DLD1 (cell line): ENCODE data around the gene KIF20A.
"Not testable (repeated sequence)": the region's sequence is repeated elsewhere in the genome, so short reads cannot be mapped to it uniquely, and the experiment has no call there.

ENCODE experiments used
- in situ Hi-C: cut with HindIII; loops from 2 replicates; pipeline ENCODE4 v1.10.0; 2017; ENCODE audit warnings: low sequenced_read_pairs

Gene KIF20A

GRCh38 chr5:138178516-138179276 lies at the start of gene KIF20A, which contains the start of gene BRD8:
TSS of gene KIF20A (plus strand) at chr5:138179112. CDS start at chr5:138179681, 569 bp downstream.
TSS of gene BRD8 (minus strand) at chr5:138178630. CDS start at chr5:138178614, 16 bp downstream.
- in situ Hi-C loops, result no loop called here

- in situ Hi-C loops, result no loop called here
Observed at GRCh38 chr5:138129347-138129746, 49.6 kb upstream of the KIF20A start.

GRCh38 chr5:138132543-138132942 lies 46.4 kb upstream of the KIF20A start:
- in situ Hi-C loops, result no loop called here

- in situ Hi-C loops, result no loop called here
Observed at GRCh38 chr5:138138949-138139780, 39.7 kb upstream of the KIF20A start, which contains the start of gene NME5. TSS of gene NME5 (minus strand) at chr5:138139428. CDS start at chr5:138138780, 648 bp downstream.

- in situ Hi-C loops, result no loop called here
Observed at GRCh38 chr5:138139781-138140090, 39.2 kb upstream of the KIF20A start.

GRCh38 chr5:138140268-138140667 lies 38.6 kb upstream of the KIF20A start:
- in situ Hi-C loops, result no loop called here

- in situ Hi-C loops, result no loop called here
Observed at GRCh38 chr5:138141734-138142133, 37.2 kb upstream of the KIF20A start.

- in situ Hi-C loops, result not testable (repeated sequence)
Observed at GRCh38 chr5:138143578-138143977, 35.3 kb upstream of the KIF20A start.

- in situ Hi-C loops, result no loop called here
Observed at GRCh38 chr5:138148811-138149210, 30.1 kb upstream of the KIF20A start.

- in situ Hi-C loops, result no loop called here
Observed at GRCh38 chr5:138149530-138149929, 29.4 kb upstream of the KIF20A start.

- in situ Hi-C loops, result not testable (repeated sequence)
Observed at GRCh38 chr5:138155977-138156376, 22.9 kb upstream of the KIF20A start.

GRCh38 chr5:138157626-138158025 lies 21.3 kb upstream of the KIF20A start:
- in situ Hi-C loops, result no loop called here

GRCh38 chr5:138159666-138160065 lies 19.2 kb upstream of the KIF20A start:
- in situ Hi-C loops, result no loop called here

GRCh38 chr5:138160706-138161105 lies 18.2 kb upstream of the KIF20A start:
- in situ Hi-C loops, result no loop called here

- in situ Hi-C loops, result no loop called here
Observed at GRCh38 chr5:138163721-138164120, 15.2 kb upstream of the KIF20A start.

GRCh38 chr5:138169124-138169523 lies 9.8 kb upstream of the KIF20A start:
- in situ Hi-C loops, result no loop called here

GRCh38 chr5:138170299-138170698 lies 8.6 kb upstream of the KIF20A start:
- in situ Hi-C loops, result no loop called here

- in situ Hi-C loops, result no loop called here
Observed at GRCh38 chr5:138177941-138178515, 884 bp upstream of the KIF20A start.

GRCh38 chr5:138179277-138179857 lies 455 bp downstream of the KIF20A start:
- in situ Hi-C loops, result no loop called here

- in situ Hi-C loops, result no loop called here
Observed at GRCh38 chr5:138180183-138180782, 1.4 kb downstream of the KIF20A start.

- in situ Hi-C loops, result no loop called here
Observed at GRCh38 chr5:138180841-138181240, 1.9 kb downstream of the KIF20A start.
